ENCODE measurements around the gene TGM1.
A peak's percentile ranks its signal among the peaks of the same experiment; 100 is the strongest.

The TGM1 gene

GRCh38 chr14:24215495-24216344 is 47.3 kb downstream of the TGM1 start, which contains the start of gene MDP1:
Gene MDP1 (minus strand): TSS chr14:24216066. CDS start chr14:24215955, 111 bp downstream.
- TF ChIP-seq CTCF (IDR thresholded peaks at IDR 0.05) = peak; percentile 50
- Mint-ChIP-seq H3K9me3 (no peaks in the 10 kb centered on the region), H3K4me1 (peaks cover 37% of the 10 kb centered on the region), H3K27ac (peak within 1 kb of the TSS; percentile 98), H3K36me3 (ENCODE audit: low read depth) (peaks cover 17% of the 10 kb centered on the region), H3K4me3 (peak within 1 kb of the TSS; percentile 92), H3K27me3 (ENCODE audit: low read depth, poor library complexity) (no peaks in the 10 kb centered on the region)
- DNase-seq = peak; percentile 80

DNA sequence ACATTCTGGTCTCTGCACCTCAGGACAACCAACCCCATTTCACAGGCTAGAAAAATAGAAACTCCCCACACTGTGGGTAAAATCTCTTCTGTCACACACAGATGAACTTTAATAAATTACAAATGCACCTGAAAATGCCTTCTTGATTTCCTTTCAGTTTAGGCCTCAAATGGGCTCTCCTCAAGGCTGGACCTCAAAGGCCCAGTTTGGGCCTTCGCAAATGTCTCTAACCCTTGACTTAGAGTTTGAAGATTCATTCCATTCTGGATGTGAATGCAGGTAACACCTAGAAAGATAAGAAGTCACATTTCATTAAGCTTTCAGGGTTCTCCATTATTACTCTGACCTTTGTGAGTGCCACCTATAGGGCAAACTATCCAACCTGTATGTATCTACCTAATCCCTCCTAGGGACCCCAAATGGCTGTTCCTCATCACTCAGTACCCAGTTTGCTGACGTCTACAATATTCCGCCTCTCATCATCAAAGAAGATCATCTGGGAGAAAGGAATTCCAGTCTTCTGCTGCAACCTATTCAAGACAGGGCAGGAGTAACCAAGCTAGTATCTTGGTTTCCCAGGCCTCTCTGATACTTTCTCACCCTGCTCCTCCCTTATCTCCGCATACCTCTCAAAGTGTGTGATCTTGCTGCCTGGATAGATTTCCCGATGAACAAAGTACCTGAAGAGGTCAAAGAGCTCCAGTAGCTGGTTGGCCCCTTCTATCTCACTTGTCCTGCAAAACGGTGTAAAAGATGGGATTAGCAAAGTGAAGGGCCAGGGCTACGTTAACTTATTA is 48.9 kb downstream of the TGM1 start:
- H3K36me3 Mint-ChIP-seq (ENCODE audit: low read depth) = peaks cover 31% of the 10 kb centered on the region

DNA sequence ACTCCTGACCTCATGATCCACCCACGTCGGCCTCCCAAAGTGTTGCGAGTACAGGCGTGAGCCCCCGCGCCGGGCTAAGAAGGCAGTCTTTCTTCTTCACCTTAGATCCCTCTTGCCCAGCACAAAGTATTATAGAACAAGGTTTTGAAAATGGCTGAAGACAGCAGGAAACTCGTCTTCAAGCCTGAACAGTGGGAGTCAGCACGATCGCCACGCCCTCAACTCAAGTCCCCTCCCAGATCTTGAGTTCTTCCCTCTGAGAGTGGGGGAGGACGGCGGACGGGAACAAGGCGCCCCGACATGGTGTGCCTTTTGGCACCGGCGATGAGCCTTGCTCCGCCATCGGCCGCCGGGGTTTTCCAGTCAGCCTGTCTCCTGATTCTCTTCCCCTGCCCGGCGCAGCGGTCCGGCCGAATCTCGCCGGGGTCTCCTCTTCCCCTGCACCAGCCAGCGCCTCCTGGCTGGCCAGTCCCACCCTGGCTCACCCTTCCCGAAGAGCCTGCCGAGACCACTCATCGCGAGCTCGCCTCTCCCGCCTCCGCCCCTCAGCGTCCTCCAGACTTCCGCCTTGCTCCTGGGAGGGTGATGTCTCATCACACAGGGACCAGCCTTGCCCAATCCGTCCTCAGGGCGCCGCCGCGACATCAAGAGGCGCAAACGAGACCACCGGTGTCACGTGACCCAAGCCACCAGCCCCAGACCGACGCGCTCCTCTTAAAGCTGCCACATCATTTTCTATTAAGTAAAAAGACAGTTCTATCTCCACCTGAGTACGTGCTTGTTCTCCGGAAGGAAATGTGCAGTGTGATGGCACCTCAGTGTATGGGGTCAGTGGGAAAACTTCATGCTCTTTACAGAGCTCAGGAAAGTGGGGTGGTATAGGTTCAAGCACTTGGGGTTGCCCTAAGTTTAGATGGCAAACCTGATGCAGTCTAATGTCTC is 49.8 kb downstream of the TGM1 start, which contains the start of gene CHMP4A:
CHMP4A (minus strand) TSS at position 565 of the 942 bp plus-strand sequence; CDS start at position 516, 49 bp downstream.
- Mint-ChIP-seq H3K27ac (peak within 1 kb of the TSS; percentile 98), H3K36me3 (ENCODE audit: low read depth) (peaks cover 31% of the 10 kb centered on the region), H3K4me1 (peaks cover 37% of the 10 kb centered on the region), H3K27me3 (ENCODE audit: low read depth, poor library complexity) (no peaks in the 10 kb centered on the region), H3K9me3 (no peaks in the 10 kb centered on the region), H3K4me3 (peak within 1 kb of the TSS; percentile 92)
- DNase-seq = peak; percentile 93
- no peak for TF ChIP-seq CTCF (IDR thresholded peaks at IDR 0.05)

More for the DNA sequence above, 48.9 kb downstream of the TGM1 start:
- Mint-ChIP-seq H3K27ac (peak overlapping the region; percentile 98), H3K9me3 (no peaks in the 10 kb centered on the region), H3K27me3 (ENCODE audit: low read depth, poor library complexity) (no peaks in the 10 kb centered on the region), H3K4me3 (peak overlapping the region; percentile 92), H3K4me1 (peaks cover 37% of the 10 kb centered on the region)
- TF ChIP-seq CTCF (IDR thresholded peaks at IDR 0.05) = no peak
- DNase-seq = no peak

DNA sequence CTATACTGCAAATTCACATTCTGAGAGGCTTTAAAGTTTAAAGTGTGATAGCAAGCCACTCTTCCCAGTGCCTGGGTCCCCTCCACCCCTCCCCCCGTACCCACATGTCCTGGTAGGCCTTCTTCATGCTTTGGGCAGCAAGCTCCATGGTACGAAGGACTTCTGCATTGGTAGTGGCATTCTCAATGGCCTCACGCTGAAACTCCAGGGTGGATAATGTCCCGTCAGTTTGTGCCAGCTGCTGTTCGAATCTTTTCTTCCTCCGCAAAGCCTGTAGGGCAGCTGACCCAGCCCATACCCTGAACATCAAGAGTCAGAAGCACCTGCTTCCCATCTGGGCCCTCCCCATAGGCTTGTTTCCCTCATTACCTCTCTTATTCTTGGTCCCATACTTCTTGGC is 51.7 kb downstream of the TGM1 start:
- peak overlapping the region; percentile 28 for H3K27ac Mint-ChIP-seq
- peaks cover 36% of the 10 kb centered on the region for H3K4me1 Mint-ChIP-seq
- no peak overlapping the region for H3K4me3 Mint-ChIP-seq
- H3K27me3 Mint-ChIP-seq (ENCODE audit: low read depth, poor library complexity) = no peaks in the 10 kb centered on the region
- H3K9me3 Mint-ChIP-seq = no peaks in the 10 kb centered on the region
- peaks cover 39% of the 10 kb centered on the region for H3K36me3 Mint-ChIP-seq (ENCODE audit: low read depth)
- no peak for TF ChIP-seq CTCF (IDR thresholded peaks at IDR 0.05)
- no peak for DNase-seq

GRCh38 chr14:24207625-24208024 is 55.4 kb downstream of the TGM1 start:
- no peak for TF ChIP-seq CTCF (IDR thresholded peaks at IDR 0.05)

More at GRCh38 chr14:24207625-24208024, 55.4 kb downstream of the TGM1 start:
- Mint-ChIP-seq H3K9me3 (peaks cover 7% of the 10 kb centered on the region), H3K4me1 (peaks cover 4% of the 10 kb centered on the region), H3K27me3 (ENCODE audit: low read depth, poor library complexity) (no peaks in the 10 kb centered on the region), H3K4me3 (no peak overlapping the region), H3K36me3 (ENCODE audit: low read depth) (peaks cover 74% of the 10 kb centered on the region), H3K27ac (no peak overlapping the region)
- DNase-seq = no peak

Data from nephron progenitor cell (in vitro differentiated cells).